ENCODE results near the gene ADAM15. TPM values are rescaled to one million over a fixed set of nuclear protein-coding genes. Genes with fewer than 3 reads are reported as not detected.
A peak's percentile ranks its signal among the peaks of the same experiment; 100 is the strongest.

ADAM15 gene
- total RNA-seq, 1 donor from 2014 or later, result 69.0 TPM

- peak overlapping the region; percentile 95 for H3K27ac Mint-ChIP-seq
- peaks cover 36% of the 10 kb centered on the region for H3K27me3 Mint-ChIP-seq
- DNase-seq (ENCODE audit: extremely low spot score, unreplicated experiment), result peak; percentile 95
- no peaks in the 10 kb centered on the region for H3K9me3 Mint-ChIP-seq
- TF ChIP-seq CTCF (conservative IDR thresholded peaks at IDR 0.05), result peak; percentile 91
- H3K36me3 Mint-ChIP-seq, result no peaks in the 10 kb centered on the region
- peaks cover 25% of the 10 kb centered on the region for H3K4me1 Mint-ChIP-seq (ENCODE audit: unreplicated experiment)
- H3K4me3 Mint-ChIP-seq, result peak overlapping the region; percentile 95
Observed at GRCh38 chr1:155084722-155085503, 33.8 kb downstream of the ADAM15 start.

- Mint-ChIP-seq H3K4me1 (ENCODE audit: unreplicated experiment) (peaks cover 25% of the 10 kb centered on the region), H3K27ac (peak overlapping the region; percentile 95), H3K36me3 (no peaks in the 10 kb centered on the region), H3K4me3 (peak overlapping the region; percentile 95), H3K9me3 (no peaks in the 10 kb centered on the region), H3K27me3 (peaks cover 35% of the 10 kb centered on the region)
- no peak for TF ChIP-seq CTCF (conservative IDR thresholded peaks at IDR 0.05)
- peak; percentile 73 for DNase-seq (ENCODE audit: extremely low spot score, unreplicated experiment)
Observed at GRCh38 chr1:155085504-155086127, 34.5 kb downstream of the ADAM15 start.

- Mint-ChIP-seq H3K27ac (no peak overlapping the region), H3K4me3 (peak overlapping the region; percentile 69), H3K4me1 (ENCODE audit: unreplicated experiment) (peaks cover 26% of the 10 kb centered on the region), H3K27me3 (peaks cover 31% of the 10 kb centered on the region), H3K9me3 (no peaks in the 10 kb centered on the region), H3K36me3 (no peaks in the 10 kb centered on the region)
- peak; percentile 98 for TF ChIP-seq CTCF (conservative IDR thresholded peaks at IDR 0.05)
- DNase-seq (ENCODE audit: extremely low spot score, unreplicated experiment), result peak; percentile 86
Observed at GRCh38 chr1:155086128-155086741, 35.1 kb downstream of the ADAM15 start.

- Mint-ChIP-seq H3K4me3 (peak overlapping the region; percentile 66), H3K4me1 (ENCODE audit: unreplicated experiment) (peaks cover 24% of the 10 kb centered on the region), H3K27me3 (peaks cover 25% of the 10 kb centered on the region), H3K9me3 (no peaks in the 10 kb centered on the region), H3K36me3 (no peaks in the 10 kb centered on the region), H3K27ac (peak overlapping the region; percentile 34)
- TF ChIP-seq CTCF (conservative IDR thresholded peaks at IDR 0.05), result no peak
- no peak for DNase-seq (ENCODE audit: extremely low spot score, unreplicated experiment)
Observed at GRCh38 chr1:155086856-155087535, 35.9 kb downstream of the ADAM15 start.

All from type B pancreatic cell (in vitro differentiated cells).